ENCODE measurements around the gene C4orf51.

The C4orf51 gene

DNA sequence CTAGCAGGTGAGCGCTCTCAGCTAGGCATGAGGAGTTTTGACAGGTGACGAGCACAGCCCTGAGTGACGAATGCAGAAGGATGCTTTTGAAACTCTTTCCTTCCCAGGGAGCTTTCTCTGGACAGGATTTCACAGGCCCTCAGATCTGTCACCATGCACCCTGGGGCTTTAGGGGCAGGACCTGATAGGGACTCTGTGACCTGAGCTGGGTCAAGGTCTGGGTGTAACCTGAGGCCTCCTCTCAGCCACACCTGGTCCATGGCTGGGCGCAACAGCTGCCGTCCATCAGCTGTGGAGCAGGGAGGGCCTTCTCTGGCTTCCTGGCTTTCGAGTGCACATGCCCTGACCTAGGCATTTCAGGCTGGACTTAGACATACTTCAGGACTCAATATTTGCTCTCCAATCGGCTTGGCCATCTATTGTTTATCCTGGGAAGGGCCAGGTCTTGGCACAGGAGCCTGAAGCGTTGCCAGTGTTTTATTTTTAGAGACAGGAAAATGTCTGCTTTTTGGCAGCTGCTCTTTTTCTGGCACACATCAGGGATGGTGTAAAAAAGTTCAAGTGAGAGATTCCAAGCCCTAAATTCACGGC lies 56.4 kb downstream of the C4orf51 start:
- Mint-ChIP-seq H3K9me3 (no peaks in the 10 kb centered on the region), H3K27ac (no peak overlapping the region), H3K27me3 (no peaks in the 10 kb centered on the region), H3K4me3 (no peak overlapping the region), H3K36me3 (ENCODE audit: insufficient read depth) (peaks cover 6% of the 10 kb centered on the region), H3K4me1 (ENCODE audit: low read depth in 2 of 2) (peaks cover 0 to 12% of the 10 kb centered on the region in 2 donors)
- DNase-seq (no peak), ATAC-seq (replicated peaks) (no peak)

DNA sequence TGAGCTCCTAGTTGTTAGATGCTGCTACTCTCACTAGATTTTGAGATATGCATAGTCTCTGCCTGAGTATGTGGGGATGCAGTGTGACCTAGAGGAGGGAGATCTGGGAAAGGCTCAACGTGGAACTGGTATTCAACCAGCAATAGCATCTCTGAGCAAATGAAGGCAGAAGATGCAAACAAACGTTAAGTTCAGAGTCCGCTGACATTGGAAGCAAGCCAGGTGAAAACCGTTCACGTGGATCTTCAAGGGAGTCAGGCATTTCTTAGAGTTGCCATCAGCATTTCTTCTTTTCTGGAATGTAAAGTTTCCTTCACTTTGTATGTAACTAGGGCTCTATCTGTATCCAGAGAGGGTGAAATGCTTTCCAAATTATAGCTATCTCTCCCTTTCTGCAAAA lies 59.9 kb downstream of the C4orf51 start:
- H3K4me1 Mint-ChIP-seq (ENCODE audit: low read depth in 2 of 2) = peaks cover 0 to under 1% of the 10 kb centered on the region in 2 donors
- peaks cover 0 to 8% of the 10 kb centered on the region in 2 donors for H3K27me3 Mint-ChIP-seq
- H3K36me3 Mint-ChIP-seq (ENCODE audit: insufficient read depth) = peaks cover 2% of the 10 kb centered on the region
- no peak for DNase-seq
- no peak overlapping the region for H3K27ac Mint-ChIP-seq
- ATAC-seq (replicated peaks) = no peak
- H3K9me3 Mint-ChIP-seq = no peaks in the 10 kb centered on the region
- no peak overlapping the region for H3K4me3 Mint-ChIP-seq

DNA sequence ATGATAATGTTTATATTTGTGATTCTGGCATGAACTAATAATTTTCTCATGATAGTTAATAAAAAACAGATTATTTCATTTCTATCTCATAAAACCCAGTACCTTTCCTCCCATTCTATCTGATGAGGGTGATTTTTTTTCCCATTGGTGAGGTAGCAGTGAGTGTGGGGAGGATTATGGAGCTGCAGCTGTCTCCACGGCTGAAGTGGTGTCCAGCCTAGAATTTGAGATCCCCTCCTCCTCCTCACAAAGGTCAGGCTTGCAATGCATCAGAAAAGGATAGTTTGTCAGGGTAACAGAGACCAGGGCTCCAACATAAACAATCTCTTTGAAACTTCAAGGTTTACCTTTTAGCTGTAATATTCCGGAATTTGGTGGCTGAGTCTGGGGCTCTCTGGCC lies 60.9 kb downstream of the C4orf51 start:
- Mint-ChIP-seq H3K4me3 (no peak overlapping the region), H3K27ac (no peak overlapping the region), H3K9me3 (no peaks in the 10 kb centered on the region), H3K4me1 (ENCODE audit: low read depth in 2 of 2) (no peaks in the 10 kb centered on the region), H3K36me3 (ENCODE audit: insufficient read depth) (peaks cover 2% of the 10 kb centered on the region), H3K27me3 (peaks cover 6 to 8% of the 10 kb centered on the region in 2 donors)
- DNase-seq (no peak), ATAC-seq (replicated peaks) (no peak)

DNA sequence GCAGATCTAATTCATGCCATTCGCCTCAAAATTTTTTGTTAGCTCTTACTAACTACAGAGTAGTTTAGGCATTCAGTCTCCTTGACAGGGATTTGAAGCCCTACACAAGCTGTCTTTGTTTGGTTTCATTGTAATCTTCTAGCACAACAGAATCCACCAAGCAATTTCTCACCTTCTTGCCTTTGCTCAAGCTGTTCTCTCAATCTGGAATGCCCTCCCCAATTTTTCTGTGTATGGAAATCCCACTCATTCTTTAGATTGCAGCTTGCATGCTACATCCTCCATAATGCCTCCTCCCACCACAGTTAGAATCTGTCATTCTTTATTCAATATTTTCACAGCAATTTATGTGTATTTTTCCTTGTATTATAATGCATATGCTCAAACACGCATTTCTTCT lies 63.7 kb downstream of the C4orf51 start:
- Mint-ChIP-seq H3K9me3 (no peaks in the 10 kb centered on the region), H3K27me3 (peaks cover 29 to 31% of the 10 kb centered on the region in 2 donors), H3K4me1 (ENCODE audit: low read depth in 2 of 2) (no peaks in the 10 kb centered on the region), H3K27ac (no peak overlapping the region), H3K36me3 (ENCODE audit: insufficient read depth) (peaks cover 2% of the 10 kb centered on the region), H3K4me3 (no peak overlapping the region)
- ATAC-seq (replicated peaks) = no peak
- DNase-seq = no peak

DNA sequence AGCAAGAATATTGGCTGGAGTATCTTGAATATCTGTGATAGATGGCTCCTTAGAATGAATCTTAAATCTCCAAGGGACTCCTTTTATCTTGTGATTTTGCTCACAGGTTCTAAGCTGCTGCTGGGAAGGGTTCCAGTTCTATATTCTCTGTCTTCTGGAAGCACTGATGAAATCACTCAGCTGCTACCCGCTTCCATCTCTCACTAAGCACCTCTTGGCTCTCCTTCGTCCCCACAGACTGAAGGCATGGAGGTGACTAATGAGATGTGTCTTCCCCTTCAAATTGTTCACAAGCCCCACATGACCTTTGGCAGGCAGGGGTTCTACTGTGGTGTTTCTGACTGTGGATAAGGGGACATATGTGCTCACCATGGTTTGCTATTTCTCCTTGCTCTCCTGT lies 75.9 kb downstream of the C4orf51 start:
- ATAC-seq (replicated peaks) (no peak), DNase-seq (no peak)
- Mint-ChIP-seq H3K27ac (no peak overlapping the region), H3K27me3 (peaks cover 17% of the 10 kb centered on the region in 2 donors), H3K4me1 (ENCODE audit: low read depth in 2 of 2) (no peaks in the 10 kb centered on the region), H3K36me3 (ENCODE audit: insufficient read depth) (peaks cover 17% of the 10 kb centered on the region), H3K9me3 (peaks cover 0 to 4% of the 10 kb centered on the region in 2 donors), H3K4me3 (no peak overlapping the region)

DNA sequence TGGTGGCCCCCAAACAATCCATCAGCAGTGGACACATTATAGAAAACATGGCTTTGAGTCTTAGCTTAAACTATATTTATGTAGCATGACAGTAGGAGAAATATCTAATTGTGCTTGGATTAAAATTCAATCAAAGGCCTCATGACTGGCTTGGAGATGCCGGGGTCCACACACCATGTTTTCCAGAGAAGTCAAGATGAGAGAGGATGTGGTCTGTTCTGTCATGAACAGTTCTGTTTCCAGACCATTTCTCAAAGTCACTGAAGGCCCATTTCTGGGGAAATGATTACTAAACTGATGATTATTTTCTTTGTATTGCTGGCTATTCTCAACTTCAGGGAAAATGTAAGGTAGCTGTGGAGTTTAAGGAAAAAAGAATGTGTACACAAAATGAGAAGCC lies 76.3 kb downstream of the C4orf51 start:
- peaks cover 19% of the 10 kb centered on the region for H3K36me3 Mint-ChIP-seq (ENCODE audit: insufficient read depth)
- peaks cover 13% of the 10 kb centered on the region in 2 donors for H3K27me3 Mint-ChIP-seq
- H3K4me1 Mint-ChIP-seq (ENCODE audit: low read depth in 2 of 2) = no peaks in the 10 kb centered on the region
- DNase-seq = no peak
- no peak for ATAC-seq (replicated peaks)
- H3K27ac Mint-ChIP-seq = no peak overlapping the region
- no peaks in the 10 kb centered on the region for H3K9me3 Mint-ChIP-seq
- no peak overlapping the region for H3K4me3 Mint-ChIP-seq

DNA sequence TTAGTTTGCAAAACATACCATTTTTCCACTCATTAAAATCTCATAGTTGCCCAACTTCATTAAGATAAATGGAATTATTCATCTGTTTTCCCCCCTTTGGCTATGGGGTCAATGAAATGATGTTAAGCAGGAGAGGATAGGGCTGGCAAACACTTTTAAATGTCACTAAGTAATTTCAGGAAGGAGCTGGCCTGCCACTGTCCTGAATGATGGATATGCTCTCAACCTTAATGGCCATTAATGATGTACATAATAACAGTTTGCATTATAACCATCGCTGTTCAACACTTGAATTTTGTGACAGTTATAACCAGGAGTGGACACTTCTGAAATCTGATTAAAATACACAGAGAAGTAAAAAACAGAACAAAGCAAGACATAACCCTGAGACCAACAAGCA lies 77.2 kb downstream of the C4orf51 start:
- DNase-seq = no peak
- H3K9me3 Mint-ChIP-seq = no peaks in the 10 kb centered on the region
- no peak overlapping the region for H3K4me3 Mint-ChIP-seq
- peaks cover 20% of the 10 kb centered on the region for H3K36me3 Mint-ChIP-seq (ENCODE audit: insufficient read depth)
- no peaks in the 10 kb centered on the region for H3K4me1 Mint-ChIP-seq (ENCODE audit: low read depth in 2 of 2)
- peaks cover 3 to 4% of the 10 kb centered on the region in 2 donors for H3K27me3 Mint-ChIP-seq
- H3K27ac Mint-ChIP-seq = no peak overlapping the region
- ATAC-seq (replicated peaks) = no peak

DNA sequence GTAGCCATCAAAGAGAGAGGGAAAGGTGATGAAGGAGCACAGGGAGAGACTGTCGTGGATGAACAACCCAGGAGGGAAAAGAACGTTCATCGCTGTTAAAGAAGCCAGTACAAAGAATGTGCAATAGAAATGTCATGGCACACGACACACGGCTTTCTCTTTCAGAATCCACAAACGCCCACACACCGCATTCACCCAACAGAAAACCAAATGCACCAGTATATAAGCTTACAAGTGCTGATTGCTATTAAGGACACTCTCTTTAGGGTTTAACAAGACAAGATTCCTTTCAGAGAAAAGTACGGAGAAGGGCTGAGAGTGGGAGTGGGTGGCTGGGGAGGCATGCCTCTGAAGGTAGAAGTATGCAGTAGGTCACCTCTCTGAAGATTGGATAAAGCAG lies 80.2 kb downstream of the C4orf51 start:
- Mint-ChIP-seq H3K27ac (peak overlapping the region in 1 of 2 donors; percentile 13), H3K36me3 (ENCODE audit: insufficient read depth) (peaks cover 28% of the 10 kb centered on the region), H3K9me3 (no peaks in the 10 kb centered on the region), H3K27me3 (no peaks in the 10 kb centered on the region), H3K4me1 (ENCODE audit: low read depth in 2 of 2) (no peaks in the 10 kb centered on the region), H3K4me3 (no peak overlapping the region)
- DNase-seq (no peak), ATAC-seq (replicated peaks) (no peak)

DNA sequence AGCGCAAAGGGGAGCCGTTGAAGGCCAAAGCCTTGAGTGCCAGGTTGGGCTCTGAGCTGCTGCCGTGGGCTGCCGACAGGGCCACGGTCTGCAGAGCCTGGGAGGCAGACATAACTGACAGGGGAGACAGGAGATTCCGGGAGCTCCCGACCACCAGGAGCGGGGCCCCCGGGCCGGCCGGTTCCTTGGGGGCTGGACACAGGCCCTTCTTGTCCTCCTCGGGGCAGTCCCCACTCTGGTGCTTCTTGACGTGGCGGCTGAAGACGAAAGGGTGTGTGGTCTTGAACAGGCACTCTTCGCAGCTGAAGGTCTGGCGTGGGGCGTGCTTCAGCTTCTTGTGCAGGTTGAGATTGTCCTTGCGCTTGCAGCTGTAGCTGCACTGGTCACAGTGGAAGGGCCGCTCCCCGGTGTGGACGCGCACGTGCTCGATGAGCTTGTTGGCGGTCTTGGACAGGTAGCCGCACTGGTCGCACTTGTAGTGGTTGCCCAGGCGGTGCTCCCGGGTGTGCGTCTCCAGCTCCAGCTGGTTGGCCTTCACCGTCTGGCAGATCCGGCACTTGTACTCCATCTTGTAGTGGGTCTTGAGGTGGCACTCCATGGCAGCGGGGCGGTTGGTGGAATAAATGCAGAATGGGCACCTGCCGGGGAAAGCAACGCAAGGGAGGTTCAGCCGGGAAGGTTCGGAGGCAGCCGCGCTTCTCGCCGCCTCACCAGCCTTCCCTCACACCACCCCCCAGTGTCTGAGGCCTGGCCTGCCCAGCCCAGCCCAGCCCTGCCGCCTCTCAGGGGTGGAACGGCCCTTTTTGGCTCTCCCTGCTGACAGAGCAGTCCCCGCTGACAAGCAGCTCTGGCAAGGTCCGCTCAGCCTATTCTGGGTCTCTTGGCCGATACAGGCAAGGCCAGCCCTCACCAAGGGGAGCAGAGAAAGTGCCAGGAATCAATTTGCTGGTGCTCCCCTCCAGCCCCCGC lies 81.3 kb downstream of the C4orf51 start:
- Mint-ChIP-seq H3K27ac (peak overlapping the region in 1 of 2 donors; percentile 13), H3K9me3 (no peaks in the 10 kb centered on the region), H3K27me3 (no peaks in the 10 kb centered on the region), H3K36me3 (ENCODE audit: insufficient read depth) (peaks cover 34% of the 10 kb centered on the region), H3K4me1 (ENCODE audit: low read depth in 2 of 2) (no peaks in the 10 kb centered on the region), H3K4me3 (no peak overlapping the region)
- ATAC-seq (replicated peaks) = no peak
- no peak for DNase-seq

DNA sequence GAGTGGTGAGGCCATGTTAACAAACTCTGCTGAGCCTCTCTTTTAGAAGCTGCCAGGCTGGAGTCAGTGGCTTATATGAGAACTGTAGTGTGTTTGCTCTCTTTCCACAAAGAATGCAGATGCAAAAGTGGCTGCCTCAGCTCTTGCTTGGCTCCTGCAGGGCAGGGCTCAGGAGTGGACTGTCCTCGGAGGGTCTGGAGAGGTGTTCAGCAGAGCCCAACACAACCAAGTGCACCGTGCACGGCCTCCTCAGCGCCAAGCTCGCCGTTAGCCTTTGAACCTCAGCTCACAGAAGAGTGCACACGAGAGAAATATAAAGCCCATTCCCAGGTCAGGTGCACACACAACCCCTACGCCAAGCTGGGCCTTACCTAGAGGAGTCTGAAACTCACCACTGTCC lies 82.8 kb downstream of the C4orf51 start:
- H3K4me1 Mint-ChIP-seq (ENCODE audit: low read depth in 2 of 2) = no peaks in the 10 kb centered on the region
- peaks cover 34% of the 10 kb centered on the region for H3K36me3 Mint-ChIP-seq (ENCODE audit: insufficient read depth)
- no peak overlapping the region for H3K27ac Mint-ChIP-seq
- H3K9me3 Mint-ChIP-seq = no peaks in the 10 kb centered on the region
- H3K27me3 Mint-ChIP-seq = no peaks in the 10 kb centered on the region
- no peak overlapping the region for H3K4me3 Mint-ChIP-seq
- ATAC-seq (replicated peaks) = no peak
- no peak for DNase-seq

DNA sequence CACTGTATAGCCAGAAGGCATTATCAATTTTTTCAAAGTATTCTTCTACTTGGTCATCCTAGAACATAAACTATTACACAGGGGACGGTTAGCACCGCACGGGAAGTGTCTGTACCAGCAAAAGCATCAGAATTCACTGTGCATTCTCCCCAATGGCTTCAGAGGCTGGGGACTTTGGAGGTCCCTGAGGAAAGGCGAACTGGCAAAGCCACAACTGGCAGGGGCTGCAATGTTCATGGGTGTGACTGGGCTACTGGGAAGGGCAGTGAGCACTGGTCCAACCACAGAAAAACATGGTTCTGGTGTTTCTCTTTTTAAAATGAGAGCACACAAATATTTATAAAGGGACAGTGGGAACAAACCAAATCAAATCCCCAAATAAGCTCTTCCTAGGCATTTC lies 83.5 kb downstream of the C4orf51 start:
- no peak for ATAC-seq (replicated peaks)
- Mint-ChIP-seq H3K36me3 (ENCODE audit: insufficient read depth) (peaks cover 39% of the 10 kb centered on the region), H3K9me3 (no peaks in the 10 kb centered on the region), H3K27me3 (no peaks in the 10 kb centered on the region), H3K4me3 (no peak overlapping the region), H3K4me1 (ENCODE audit: low read depth in 2 of 2) (no peaks in the 10 kb centered on the region), H3K27ac (no peak overlapping the region)
- no peak for DNase-seq

DNA sequence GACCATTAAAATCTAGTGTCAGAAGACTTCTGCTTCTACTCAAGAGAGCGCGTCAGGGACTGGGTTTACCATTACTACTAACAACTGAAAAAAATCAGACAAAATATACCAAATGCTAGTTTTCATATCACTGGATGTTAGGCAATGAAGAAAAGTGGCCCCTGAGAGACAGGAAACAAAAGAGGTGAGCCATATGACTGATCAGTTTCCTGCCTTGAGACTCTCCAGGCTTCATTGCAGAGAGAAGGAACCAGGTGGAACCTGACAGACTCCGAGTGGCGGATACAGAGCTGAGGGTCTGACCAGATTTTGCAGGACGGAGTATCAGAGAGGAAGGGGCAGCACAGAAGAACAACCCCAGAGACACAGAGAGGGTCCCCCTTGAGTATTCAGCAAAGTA lies 86.3 kb downstream of the C4orf51 start:
- Mint-ChIP-seq H3K27ac (no peak overlapping the region), H3K36me3 (ENCODE audit: insufficient read depth) (peaks cover 28% of the 10 kb centered on the region), H3K27me3 (no peaks in the 10 kb centered on the region), H3K9me3 (no peaks in the 10 kb centered on the region), H3K4me1 (ENCODE audit: low read depth in 2 of 2) (no peaks in the 10 kb centered on the region), H3K4me3 (no peak overlapping the region)
- no peak for ATAC-seq (replicated peaks)
- DNase-seq = no peak

DNA sequence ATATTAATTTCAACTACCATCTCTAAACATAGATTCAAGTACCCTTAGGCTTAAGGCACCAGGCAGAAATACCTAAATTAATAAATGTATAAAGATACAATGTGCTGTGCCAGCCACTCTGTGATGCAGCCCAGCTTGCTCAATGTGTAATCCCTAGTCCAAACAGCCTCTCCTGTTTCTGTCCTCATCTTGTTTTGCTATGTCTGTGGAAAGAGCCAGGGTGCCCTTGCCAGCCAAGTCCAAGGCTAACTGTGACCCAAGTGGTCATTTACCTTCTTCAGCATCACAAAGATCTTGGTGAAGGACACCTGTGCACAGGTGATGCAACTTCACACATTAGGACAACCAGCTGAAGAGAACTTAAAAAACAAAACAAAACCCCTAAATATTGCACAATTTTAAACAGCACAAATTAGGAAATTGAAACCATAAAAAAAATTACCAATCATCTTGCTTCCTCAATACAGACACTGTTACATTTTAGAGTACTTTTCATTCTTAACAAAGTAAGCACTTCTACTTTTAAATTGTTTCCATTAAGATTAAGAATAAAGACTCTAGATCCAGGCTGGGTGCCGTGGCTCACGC lies 89.6 kb downstream of the C4orf51 start:
- DNase-seq (no peak), ATAC-seq (replicated peaks) (no peak)
- no peak overlapping the region for H3K27ac Mint-ChIP-seq
- no peak overlapping the region for H3K4me3 Mint-ChIP-seq
- H3K9me3 Mint-ChIP-seq = no peaks in the 10 kb centered on the region
- H3K4me1 Mint-ChIP-seq (ENCODE audit: low read depth in 2 of 2) = no peaks in the 10 kb centered on the region
- H3K36me3 Mint-ChIP-seq (ENCODE audit: insufficient read depth) = peaks cover 31% of the 10 kb centered on the region
- H3K27me3 Mint-ChIP-seq = no peaks in the 10 kb centered on the region

DNA sequence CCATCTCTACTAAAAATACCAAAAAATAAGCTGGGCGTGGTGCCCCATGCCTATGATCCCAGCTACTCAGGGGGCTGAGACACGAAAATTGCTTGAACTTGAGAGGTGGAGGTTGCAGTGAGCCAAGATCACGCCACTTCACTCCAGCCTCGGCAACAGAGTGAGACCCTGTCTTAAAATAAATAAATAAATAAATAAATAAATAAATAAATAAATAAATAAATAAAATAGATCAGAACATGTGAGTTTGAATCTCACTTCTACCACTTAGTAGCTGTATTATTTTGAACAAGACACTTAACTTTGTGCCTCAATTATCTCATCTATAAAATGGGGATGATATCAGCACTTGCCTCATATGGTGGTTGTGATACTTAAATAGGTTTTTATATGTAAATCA lies 90.2 kb downstream of the C4orf51 start:
- no peak for ATAC-seq (replicated peaks)

More for the DNA sequence above, 90.2 kb downstream of the C4orf51 start:
- Mint-ChIP-seq H3K9me3 (no peaks in the 10 kb centered on the region), H3K4me1 (ENCODE audit: low read depth in 2 of 2) (no peaks in the 10 kb centered on the region), H3K36me3 (ENCODE audit: insufficient read depth) (peaks cover 33% of the 10 kb centered on the region), H3K4me3 (no peak overlapping the region), H3K27ac (no peak overlapping the region), H3K27me3 (no peaks in the 10 kb centered on the region)
- no peak for DNase-seq
